Fibroblast of skin of back (primary cell): ENCODE data around the gene PM20D2.

Experiments
- DNase-seq: peaks from one replicate; pipeline ENCODE4 v3.0.0-alpha.2; 2013

The PM20D2 gene

DNA sequence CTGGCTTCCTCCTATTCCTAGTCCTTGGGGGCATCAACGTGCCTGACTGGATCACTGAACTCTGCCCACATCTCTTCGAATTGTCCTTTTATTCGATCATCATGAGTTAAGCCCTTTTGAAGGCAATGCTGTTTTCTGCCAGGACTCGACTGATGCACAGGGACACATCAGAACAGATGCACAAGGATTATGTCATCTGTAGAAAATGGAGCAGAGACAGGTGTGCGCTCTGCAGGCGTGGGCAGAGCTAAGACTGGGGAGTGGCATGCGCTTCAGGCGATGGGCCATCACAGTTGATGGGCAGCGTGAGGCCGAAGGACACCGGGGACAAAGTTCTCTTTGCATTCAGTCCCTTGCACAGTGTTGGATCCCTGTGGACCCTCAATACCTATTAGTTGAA lies 58.2 kb downstream of the PM20D2 start:
- DNase-seq: no peak

DNA sequence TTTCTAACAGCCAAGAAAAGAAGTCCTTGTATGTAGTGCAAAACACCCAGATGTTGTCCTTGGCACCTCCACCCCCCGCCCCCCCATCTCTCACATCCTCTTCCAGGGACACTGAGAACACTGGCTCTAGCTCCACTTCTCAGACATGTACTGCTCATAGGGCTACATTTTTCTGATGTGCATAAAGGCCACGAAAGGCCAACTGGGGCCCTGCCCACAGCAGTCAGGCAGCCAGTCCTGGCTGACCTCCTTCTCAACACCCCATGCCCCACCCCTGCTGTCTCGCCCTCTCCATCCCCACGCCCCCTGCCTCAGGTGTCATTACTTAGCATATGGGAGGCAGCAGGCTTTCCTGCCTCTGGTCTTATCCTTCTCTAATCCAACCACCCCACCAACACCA lies 60.0 kb downstream of the PM20D2 start:
- DNase-seq: no peak

DNA sequence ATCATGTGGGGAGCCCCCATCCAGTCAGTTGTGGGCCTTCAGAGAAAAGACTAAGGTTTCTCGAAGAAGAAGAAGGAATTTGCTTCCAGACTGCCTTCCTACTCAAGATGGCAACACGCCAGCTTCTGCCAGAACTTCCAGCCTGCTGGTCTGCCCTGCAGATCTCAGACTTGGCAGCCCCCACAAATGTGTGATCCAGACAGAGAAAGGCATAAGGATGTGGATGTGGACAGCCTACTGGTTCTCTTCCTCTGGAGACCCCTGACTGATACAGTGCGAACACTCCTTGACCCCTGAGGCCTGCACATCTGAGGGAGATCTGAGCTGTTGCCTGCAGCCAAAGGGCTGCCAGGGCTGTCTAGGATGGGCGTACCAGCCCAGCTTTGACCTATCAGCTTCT lies 62.7 kb downstream of the PM20D2 start:
- DNase-seq: no peak

DNA sequence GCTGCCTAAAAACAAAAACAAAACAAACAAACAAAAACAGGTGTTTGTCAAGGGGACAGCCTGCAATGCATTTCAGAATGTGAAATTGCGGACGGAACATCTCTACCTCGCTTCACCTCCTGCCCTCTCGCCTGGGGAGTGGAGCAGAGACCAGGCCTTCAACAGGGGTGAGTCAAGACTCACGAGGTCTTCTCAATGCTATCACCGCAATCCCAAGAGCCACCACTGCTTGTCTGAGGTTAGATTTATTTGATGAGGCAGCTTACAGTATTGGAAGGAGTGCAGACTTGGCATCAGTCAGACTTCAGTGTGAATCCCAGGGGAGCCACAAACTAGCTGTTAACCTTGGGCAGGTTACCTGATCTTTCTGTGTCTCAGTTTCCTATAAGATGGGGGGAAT lies 63.6 kb downstream of the PM20D2 start:
- DNase-seq: no peak

DNA sequence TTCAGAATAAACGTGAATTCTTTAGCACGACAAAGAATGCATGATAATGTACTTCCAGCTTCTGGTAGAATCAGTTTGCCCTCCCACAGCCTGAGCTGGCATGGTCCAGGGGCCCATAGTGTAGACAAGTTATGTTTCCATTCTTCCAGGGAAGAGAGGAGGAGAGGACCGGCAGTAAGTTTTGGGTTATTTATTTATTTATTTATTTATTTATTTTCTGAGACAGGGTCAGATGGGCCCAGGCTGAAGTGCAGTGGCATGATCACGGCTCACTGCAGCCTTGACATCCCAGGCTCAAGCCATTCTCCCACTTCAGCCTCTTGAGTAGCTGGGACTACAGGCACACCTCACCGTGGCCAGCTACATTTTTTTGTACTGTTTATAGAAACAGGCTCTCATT lies 66.6 kb downstream of the PM20D2 start:
- DNase-seq: no peak

DNA sequence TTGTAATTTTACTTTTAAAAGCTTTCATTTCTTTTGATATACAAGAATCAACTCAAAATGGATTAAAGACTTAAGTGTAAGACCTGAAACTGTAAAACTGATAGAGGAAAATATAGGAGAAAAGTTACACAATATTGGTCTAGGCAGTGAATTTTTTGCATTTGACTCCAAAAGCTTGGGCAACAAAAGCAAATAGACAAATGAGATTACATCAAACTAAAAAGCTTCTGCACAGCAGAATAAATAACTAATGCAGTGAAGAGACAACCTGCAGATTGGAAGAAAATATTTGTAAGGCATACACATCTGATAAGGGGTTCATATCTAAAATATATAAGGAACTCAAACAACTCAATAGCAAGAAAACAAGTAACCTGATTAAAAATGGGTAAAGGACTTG lies 68.3 kb downstream of the PM20D2 start:
- DNase-seq: no peak
